Measurements from ENCODE around the gene SEZ6. TPM values are rescaled to one million over a fixed set of nuclear protein-coding genes. Genes with fewer than 3 reads are reported as not detected.

SEZ6 gene
- total and polyA plus RNA-seq, 10 of the 15 experiments (the other 5 are each of a cell fraction or from before 2014, with no cell fraction given) = 0.05 to 0.87 (median 0.17) TPM; not detected in 4

DNA sequence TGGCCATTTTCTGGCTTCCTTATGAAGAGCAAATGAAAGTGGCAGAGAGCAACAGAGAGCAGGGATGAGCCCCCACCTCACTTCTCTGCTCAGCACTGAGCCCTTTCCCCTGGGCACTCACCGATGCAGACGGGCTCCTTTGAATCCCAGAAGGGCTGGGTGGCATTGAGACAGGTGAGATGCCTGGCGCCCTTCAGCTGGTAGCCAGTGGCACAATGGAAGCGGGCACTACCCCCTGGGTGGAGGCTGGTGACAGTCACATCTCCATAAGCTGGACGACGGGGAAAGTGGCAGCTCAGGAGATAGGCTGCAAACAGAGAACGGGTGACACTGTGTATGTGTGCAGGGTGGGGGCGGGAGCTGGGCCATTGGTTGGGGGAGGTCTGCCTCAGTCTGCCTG is 42.0 kb downstream of the SEZ6 start:
- in situ Hi-C loops (cut with MboI) = no loop called here
- Histone ChIP-seq H3K27ac (ENCODE audit: control insufficient read depth, insufficient read depth) (no peak overlapping the region), H3K9me3 (replicated peaks; ENCODE audit: control insufficient read depth, insufficient read depth, low read length) (no peaks in the 10 kb centered on the region), H3K27me3 (replicated peaks in 1 of 2; ENCODE audit: control insufficient read depth in 2 of 2, insufficient read depth in 2 of 2, low read length in 1 of 2) (peaks cover 0 to 2% of the 10 kb centered on the region in 2 experiments; a peak in 1 of 4 replicates), H3K4me1 (ENCODE audit: control insufficient read depth, insufficient read depth, low read length) (peaks cover 3% of the 10 kb centered on the region; the same call in 1 of the 2 replicates), H3K79me2 (ENCODE audit: control insufficient read depth, insufficient read depth, low read length) (no peaks in the 10 kb centered on the region), H3K36me3 (ENCODE audit: control insufficient read depth in 2 of 2, insufficient read depth in 2 of 2, low read length in 1 of 2) (no peaks in the 10 kb centered on the region), H3K9ac (ENCODE audit: control insufficient read depth, insufficient read depth, low read length) (no peak overlapping the region), H3K4me2 (ENCODE audit: control insufficient read depth, insufficient read depth) (no peak overlapping the region), H3K4me3 (no peak overlapping the region), H2AFZ (ENCODE audit: control insufficient read depth, low read depth, low read length) (no peak overlapping the region), H4K20me1 (ENCODE audit: control insufficient read depth, insufficient read depth) (no peaks in the 10 kb centered on the region)
- SMC1A ChIA-PET (ENCODE audit: uncharacterized antibody, unreplicated experiment) = interaction anchor here (0.7 to 3.2 kb wide), 6 partner anchors 11 to 177 kb away, joined by 3 to 68 read pairs (median 6); no protein-coding TSS in a partner anchor
- CTCF ChIA-PET = interaction anchor here (2.2 to 5.4 kb wide), 8 partner anchors 10 to 237 kb away, joined by 8 to 415 read pairs (median 16); partner anchors contain the start of genes PHF12 and TLCD1
- no peak for DNase-seq (ENCODE audit: low read depth, low spot score)
- no peak for ATAC-seq
- intact Hi-C loops (cut with micrococcal nuclease; ENCODE audit: unreplicated experiment) = no loop called here
- BruUV-seq (replicated peaks) = no TSS peak
- 13% methylated on average over 7 of the region's 8 CpGs for WGBS (ENCODE audit: insufficient coverage, insufficient replicate concordance, low lambda C conversion rate, missing lambda C conversion rate)
- POLR2A ChIA-PET = interaction anchor here (0.6 to 1.2 kb wide), 2 partner anchors 136 to 149 kb away, joined by 3 read pairs; no protein-coding TSS in a partner anchor
- no peak for FAIRE-seq
- RAD21 ChIA-PET (ENCODE audit: unreplicated experiment) = interaction anchor here (0.6 to 4.9 kb wide), 7 partner anchors 10 to 302 kb away, joined by 3 to 170 read pairs (median 4); partner anchors contain the start of genes FAM222B, SDF2 and SUPT6H
- TF ChIP-seq, protein P1, sequence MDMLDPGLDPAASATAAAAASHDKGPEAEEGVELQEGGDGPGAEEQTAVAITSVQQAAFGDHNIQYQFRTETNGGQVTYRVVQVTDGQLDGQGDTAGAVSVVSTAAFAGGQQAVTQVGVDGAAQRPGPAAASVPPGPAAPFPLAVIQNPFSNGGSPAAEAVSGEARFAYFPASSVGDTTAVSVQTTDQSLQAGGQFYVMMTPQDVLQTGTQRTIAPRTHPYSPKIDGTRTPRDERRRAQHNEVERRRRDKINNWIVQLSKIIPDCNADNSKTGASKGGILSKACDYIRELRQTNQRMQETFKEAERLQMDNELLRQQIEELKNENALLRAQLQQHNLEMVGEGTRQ (IDR thresholded peaks at IDR 0.05; ENCODE audit: borderline replicate concordance, low read depth, low read length) = no peak
- TF ChIP-seq ZNF207 (IDR thresholded peaks at IDR 0.05; ENCODE audit: borderline replicate concordance) (no peak), BCL11A (IDR thresholded peaks at IDR 0.05; ENCODE audit: low read depth, low read length) (no peak), CREM (IDR thresholded peaks at IDR 0.05; ENCODE audit: low read depth) (no peak), CHD1 (IDR thresholded peaks at IDR 0.05; ENCODE audit: low read depth, low read length) (no peak), ZSCAN29 (IDR thresholded peaks at IDR 0.05) (no peak), ZBED1 (IDR thresholded peaks at IDR 0.05; ENCODE audit: borderline replicate concordance) (no peak), SMAD1 (IDR thresholded peaks at IDR 0.05; ENCODE audit: low read depth, partially characterized antibody) (no peak), JUND (IDR thresholded peaks at IDR 0.05; ENCODE audit: low read depth, low read length) (no peak), SMC3 (IDR thresholded peaks at IDR 0.05; ENCODE audit: borderline replicate concordance, low read length) (no peak), EGR1 (IDR thresholded peaks at IDR 0.05; ENCODE audit: borderline replicate concordance in 1 of 2, low read depth in 2 of 2, low read length in 2 of 2) (no peak)
- TF ChIP-seq, protein P2, sequence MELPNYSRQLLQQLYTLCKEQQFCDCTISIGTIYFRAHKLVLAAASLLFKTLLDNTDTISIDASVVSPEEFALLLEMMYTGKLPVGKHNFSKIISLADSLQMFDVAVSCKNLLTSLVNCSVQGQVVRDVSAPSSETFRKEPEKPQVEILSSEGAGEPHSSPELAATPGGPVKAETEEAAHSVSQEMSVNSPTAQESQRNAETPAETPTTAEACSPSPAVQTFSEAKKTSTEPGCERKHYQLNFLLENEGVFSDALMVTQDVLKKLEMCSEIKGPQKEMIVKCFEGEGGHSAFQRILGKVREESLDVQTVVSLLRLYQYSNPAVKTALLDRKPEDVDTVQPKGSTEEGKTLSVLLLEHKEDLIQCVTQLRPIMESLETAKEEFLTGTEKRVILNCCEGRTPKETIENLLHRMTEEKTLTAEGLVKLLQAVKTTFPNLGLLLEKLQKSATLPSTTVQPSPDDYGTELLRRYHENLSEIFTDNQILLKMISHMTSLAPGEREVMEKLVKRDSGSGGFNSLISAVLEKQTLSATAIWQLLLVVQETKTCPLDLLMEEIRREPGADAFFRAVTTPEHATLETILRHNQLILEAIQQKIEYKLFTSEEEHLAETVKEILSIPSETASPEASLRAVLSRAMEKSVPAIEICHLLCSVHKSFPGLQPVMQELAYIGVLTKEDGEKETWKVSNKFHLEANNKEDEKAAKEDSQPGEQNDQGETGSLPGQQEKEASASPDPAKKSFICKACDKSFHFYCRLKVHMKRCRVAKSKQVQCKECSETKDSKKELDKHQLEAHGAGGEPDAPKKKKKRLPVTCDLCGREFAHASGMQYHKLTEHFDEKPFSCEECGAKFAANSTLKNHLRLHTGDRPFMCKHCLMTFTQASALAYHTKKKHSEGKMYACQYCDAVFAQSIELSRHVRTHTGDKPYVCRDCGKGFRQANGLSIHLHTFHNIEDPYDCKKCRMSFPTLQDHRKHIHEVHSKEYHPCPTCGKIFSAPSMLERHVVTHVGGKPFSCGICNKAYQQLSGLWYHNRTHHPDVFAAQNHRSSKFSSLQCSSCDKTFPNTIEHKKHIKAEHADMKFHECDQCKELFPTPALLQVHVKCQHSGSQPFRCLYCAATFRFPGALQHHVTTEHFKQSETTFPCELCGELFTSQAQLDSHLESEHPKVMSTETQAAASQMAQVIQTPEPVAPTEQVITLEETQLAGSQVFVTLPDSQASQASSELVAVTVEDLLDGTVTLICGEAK (IDR thresholded peaks at IDR 0.05; ENCODE audit: borderline replicate concordance) = no peak
- TF ChIP-seq, protein P3, sequence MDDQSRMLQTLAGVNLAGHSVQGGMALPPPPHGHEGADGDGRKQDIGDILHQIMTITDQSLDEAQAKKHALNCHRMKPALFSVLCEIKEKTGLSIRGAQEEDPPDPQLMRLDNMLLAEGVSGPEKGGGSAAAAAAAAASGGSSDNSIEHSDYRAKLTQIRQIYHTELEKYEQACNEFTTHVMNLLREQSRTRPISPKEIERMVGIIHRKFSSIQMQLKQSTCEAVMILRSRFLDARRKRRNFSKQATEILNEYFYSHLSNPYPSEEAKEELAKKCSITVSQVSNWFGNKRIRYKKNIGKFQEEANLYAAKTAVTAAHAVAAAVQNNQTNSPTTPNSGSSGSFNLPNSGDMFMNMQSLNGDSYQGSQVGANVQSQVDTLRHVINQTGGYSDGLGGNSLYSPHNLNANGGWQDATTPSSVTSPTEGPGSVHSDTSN (IDR thresholded peaks at IDR 0.05; ENCODE audit: insufficient replicate concordance, low read depth, low read length) = no peak
- TF ChIP-seq, protein P4, sequence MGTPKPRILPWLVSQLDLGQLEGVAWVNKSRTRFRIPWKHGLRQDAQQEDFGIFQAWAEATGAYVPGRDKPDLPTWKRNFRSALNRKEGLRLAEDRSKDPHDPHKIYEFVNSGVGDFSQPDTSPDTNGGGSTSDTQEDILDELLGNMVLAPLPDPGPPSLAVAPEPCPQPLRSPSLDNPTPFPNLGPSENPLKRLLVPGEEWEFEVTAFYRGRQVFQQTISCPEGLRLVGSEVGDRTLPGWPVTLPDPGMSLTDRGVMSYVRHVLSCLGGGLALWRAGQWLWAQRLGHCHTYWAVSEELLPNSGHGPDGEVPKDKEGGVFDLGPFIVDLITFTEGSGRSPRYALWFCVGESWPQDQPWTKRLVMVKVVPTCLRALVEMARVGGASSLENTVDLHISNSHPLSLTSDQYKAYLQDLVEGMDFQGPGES (IDR thresholded peaks at IDR 0.05) = no peak

Data from GM12878 (cell line).